Measurements from ENCODE around the gene IL10RB.
"Not testable (repeated sequence)": the region's sequence is repeated elsewhere in the genome, so short reads cannot be mapped to it uniquely, and the experiment has no call there.

Gene IL10RB

GRCh38 chr21:33305938-33306337 lies 39.8 kb downstream of the IL10RB start:
- DNase-seq: no peak

GRCh38 chr21:33308586-33309490 lies 42.7 kb downstream of the IL10RB start:
- DNase-seq: peak; percentile 67

GRCh38 chr21:33309778-33310177 lies 43.6 kb downstream of the IL10RB start:
- DNase-seq: no peak

GRCh38 chr21:33312121-33312520 lies 46.0 kb downstream of the IL10RB start:
- DNase-seq: no peak

GRCh38 chr21:33313183-33313582 lies 47.0 kb downstream of the IL10RB start:
- no peak for DNase-seq

GRCh38 chr21:33313611-33314010 lies 47.4 kb downstream of the IL10RB start:
- DNase-seq: no peak

GRCh38 chr21:33314111-33314510 lies 47.9 kb downstream of the IL10RB start:
- DNase-seq: no peak

GRCh38 chr21:33315946-33316710 lies 50.0 kb downstream of the IL10RB start:
- DNase-seq: no peak

GRCh38 chr21:33317145-33317544 lies 51.0 kb downstream of the IL10RB start:
- no peak for DNase-seq

GRCh38 chr21:33317786-33318486 lies 51.8 kb downstream of the IL10RB start:
- no peak for DNase-seq

- not testable (repeated sequence) for DNase-seq
Measured at GRCh38 chr21:33321005-33321404, 54.8 kb downstream of the IL10RB start.

GRCh38 chr21:33323610-33324009 lies 57.4 kb downstream of the IL10RB start:
- DNase-seq: not testable (repeated sequence)

- DNase-seq: peak; percentile 98
Measured at GRCh38 chr21:33324291-33325221, 58.4 kb downstream of the IL10RB start, which contains the start of gene IFNAR1. Gene IFNAR1, plus strand, starts transcription at chr21:33324970. Its CDS starts 86 bp downstream, at chr21:33325056.

- DNase-seq: peak; percentile 71
Measured at GRCh38 chr21:33325222-33326067, 59.3 kb downstream of the IL10RB start.

GRCh38 chr21:33327326-33327725 lies 61.2 kb downstream of the IL10RB start:
- DNase-seq: no peak

GRCh38 chr21:33327792-33328433 lies 61.7 kb downstream of the IL10RB start:
- DNase-seq: no peak

- DNase-seq: no peak
Measured at GRCh38 chr21:33330726-33331125, 64.6 kb downstream of the IL10RB start.

GRCh38 chr21:33332143-33332542 lies 66.0 kb downstream of the IL10RB start:
- no peak for DNase-seq

GRCh38 chr21:33334191-33334590 lies 68.0 kb downstream of the IL10RB start:
- DNase-seq: no peak

- peak; percentile 13 for DNase-seq
Measured at GRCh38 chr21:33334824-33335223, 68.7 kb downstream of the IL10RB start.

GRCh38 chr21:33339135-33339534 lies 73.0 kb downstream of the IL10RB start:
- DNase-seq: no peak

All from NCI-H2029 (cell line).